Measurements from ENCODE around the gene DENND2A.
"Not testable (repeated sequence)": the region's sequence is repeated elsewhere in the genome, so short reads cannot be mapped to it uniquely, and the experiment has no call there.

Gene DENND2A

GRCh38 chr7:140540136-140540777, 100.4 kb downstream of the DENND2A start:
- peak; percentile 27 for DNase-seq

DNA sequence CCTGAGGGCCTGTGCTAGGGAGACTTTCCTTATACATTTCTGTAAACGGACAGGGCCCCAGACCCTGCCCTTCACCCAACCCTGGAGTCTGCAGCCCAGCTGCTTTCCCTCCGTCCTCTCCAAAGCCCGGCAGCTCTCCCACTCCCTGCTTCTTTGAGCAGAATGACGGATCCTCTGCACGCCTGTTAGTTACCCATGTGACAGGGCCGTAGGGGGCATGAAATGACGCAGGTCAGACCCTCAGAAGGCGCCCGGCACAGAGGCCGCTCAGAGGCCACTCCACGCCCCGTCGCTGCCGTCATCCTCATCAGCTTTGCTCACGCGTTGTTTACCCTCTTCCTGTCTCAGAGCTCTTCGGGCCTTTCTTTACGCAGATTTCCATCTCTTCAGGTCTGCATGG, 101.2 kb downstream of the DENND2A start:
- DNase-seq = no peak

DNA sequence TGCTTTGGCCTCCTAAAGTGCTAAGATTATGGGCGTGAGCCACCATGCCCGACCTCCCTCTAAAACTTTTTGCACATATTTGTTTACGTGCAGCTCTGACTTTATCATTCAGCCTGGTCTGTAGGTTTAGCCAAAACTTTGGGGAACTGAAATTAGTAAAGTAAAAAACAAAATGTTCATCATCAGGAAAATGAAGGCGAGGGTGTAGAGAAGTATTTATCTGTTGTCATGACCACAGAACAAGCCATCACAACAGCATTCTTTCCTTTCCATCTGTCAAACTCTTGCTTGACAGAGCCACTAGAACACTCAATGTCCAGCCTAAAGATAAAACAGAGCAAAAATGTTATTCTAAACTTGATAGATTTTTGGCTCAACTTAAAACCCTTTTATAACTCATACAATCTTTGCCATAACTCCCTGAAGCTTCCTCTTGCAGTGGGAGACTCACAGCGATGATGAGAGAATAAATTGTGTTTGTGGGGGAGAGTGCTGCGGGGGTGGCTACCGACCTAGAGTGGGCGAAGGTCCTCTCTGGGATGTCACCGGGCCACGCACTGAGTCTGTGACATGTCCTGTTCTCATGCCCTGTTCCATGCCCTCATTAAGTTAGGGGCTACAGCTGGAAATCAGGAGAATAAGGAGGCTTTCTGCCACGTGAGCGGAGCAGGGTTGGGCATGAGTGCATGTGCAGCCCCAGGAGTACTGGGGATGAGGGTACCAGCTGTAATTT, 102.7 kb downstream of the DENND2A start:
- DNase-seq = no peak

GRCh38 chr7:140534743-140535142, 105.9 kb downstream of the DENND2A start:
- no peak for DNase-seq

GRCh38 chr7:140533394-140533872, 107.2 kb downstream of the DENND2A start:
- DNase-seq = no peak

DNA sequence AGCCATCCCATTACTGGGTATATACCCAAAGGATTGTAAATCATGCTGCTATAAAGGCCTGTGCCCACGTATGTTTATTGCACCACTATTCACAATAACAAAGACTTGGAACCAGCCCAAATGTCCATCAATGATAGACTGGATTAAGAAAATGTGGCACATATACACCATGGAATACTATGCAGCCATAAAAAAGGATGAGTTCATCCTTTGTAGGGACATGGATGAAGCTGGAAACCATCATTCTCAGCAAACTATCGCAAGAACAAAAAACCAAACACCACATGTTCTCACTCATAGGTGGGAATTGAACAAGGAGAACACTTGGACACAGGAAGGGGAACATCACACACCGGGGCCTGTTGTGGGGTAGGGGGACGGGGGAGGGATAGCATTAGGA, 111.2 kb downstream of the DENND2A start:
- not testable (repeated sequence) for DNase-seq

GRCh38 chr7:140526787-140527664, 113.6 kb downstream of the DENND2A start:
- no peak for DNase-seq

DNA sequence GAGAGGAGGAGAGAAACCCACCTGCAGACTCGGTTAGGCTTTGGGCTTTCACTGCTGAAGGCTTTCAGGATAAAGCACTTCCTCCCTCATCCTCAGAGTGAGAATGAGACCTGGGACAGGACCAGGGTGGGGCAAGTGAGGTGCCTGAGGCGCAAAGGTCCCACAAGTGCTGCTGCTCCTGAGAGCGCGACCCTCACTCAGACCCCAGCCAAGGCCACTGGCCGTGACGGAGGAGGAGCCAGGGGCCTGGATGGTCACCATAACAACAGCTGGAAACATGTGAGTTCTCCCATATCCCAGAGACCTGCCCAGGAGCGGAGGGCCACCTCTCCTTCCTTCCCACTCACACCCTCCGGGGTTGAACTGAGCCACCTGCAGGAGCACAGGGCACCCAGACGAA, 114.4 kb downstream of the DENND2A start:
- DNase-seq = no peak

DNA sequence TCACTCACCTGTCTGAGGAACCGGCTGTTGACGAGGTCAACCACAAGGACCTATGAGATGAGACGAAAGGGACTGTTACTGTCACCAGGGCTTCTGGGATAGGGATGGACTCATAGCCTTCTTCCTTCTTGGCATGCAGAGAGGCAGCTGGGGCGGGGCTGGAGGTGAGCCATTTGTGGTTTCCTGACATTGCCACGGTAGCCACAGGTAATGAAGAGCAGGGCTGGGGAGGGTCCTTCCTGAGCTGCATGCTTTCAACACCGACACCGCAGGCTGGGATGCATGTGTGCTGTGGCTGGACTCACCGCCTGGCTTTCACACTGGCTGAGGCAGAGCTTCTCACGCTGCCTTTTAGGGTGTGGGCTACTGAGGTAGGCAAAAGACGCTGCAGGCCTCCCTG, 114.9 kb downstream of the DENND2A start:
- no peak for DNase-seq

DNA sequence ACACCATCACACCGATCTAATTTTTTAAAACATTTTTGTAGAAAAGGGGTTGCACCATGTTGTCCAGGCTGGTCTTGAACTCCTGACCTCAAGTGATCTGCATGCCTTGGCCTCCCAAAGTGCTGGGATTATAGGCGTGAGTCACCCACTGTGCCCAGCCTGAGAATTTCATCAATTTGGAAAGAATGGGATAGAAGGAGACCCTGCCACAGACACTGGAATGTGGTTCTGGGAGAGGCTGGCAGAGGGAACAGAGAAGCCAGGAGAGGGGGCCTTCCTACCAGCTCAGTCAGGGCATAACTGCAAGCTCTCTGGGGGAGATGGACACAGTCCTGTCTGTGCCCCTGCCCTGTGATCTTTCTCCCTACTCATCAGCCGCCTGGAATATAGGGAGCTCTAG, 119.2 kb downstream of the DENND2A start:
- no peak for DNase-seq

- no peak for DNase-seq
These were observed 121.6 kb downstream of the DENND2A start for GRCh38 chr7:140519007-140519399.

GRCh38 chr7:140518370-140519006, 122.1 kb downstream of the DENND2A start:
- no peak for DNase-seq

DNA sequence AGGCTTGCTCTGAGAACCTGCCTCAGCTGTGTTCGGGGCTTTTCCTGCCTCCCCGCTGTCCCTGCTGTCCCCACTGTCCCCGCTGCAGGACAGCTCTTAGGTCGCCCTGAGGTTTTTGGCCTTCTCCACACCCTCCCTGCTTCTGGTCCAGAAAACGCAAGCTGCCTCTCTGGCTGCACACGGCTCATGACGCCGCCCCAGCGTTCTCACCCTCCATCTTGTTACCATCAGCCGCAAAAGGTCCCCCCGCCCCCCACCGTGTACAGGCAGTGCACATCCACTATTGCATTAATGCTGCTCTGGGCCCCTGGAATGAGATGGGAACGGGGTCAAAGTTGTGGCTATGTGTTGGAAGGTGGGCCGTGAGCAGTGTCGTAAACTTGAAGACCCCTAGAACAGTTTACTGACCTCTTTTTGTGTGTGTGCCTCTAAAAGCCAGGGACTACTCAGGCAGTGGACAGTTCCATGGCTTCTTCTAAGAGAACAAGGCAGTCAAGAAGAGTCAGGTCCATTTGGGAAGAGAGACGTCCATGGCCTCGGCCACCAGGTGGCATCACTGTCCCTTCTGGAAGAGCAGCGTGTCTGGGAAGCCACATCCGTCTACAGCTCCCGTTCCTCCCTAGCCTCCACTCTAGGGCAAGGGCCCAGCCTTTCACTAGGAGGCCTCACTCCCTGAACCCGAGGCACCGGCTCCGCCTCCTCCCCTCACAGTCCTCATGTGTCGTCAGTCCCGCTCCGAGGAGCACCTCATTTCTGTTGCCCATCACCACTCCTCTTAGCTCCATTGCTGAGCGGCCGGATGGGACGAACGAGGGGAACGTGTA, 122.9 kb downstream of the DENND2A start:
- peak; percentile 88 for DNase-seq

GRCh38 chr7:140512317-140513000, 128.2 kb downstream of the DENND2A start:
- DNase-seq = peak; percentile 41

DNA sequence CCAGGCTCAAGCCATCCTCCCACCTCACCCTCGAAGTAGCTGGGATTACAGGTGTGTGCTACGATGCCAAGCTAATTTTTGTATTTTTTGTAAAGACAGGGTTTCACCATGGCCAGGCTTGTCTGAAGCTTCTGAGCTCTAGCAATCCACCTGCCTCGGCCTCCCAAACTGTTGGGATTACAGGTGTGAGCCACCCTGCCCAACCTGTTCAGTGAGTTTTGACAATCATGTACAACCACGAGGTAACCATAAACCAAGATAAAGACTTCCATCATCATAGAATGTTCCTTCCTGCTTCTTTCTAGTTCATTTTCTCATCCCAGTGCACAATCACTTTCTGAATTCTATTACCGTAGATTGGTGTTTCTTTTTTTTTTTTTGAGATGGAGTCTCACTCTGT, 130.8 kb downstream of the DENND2A start:
- no peak for DNase-seq

- DNase-seq = not testable (repeated sequence)
These were observed 133.1 kb downstream of the DENND2A start for GRCh38 chr7:140507556-140507955.

DNA sequence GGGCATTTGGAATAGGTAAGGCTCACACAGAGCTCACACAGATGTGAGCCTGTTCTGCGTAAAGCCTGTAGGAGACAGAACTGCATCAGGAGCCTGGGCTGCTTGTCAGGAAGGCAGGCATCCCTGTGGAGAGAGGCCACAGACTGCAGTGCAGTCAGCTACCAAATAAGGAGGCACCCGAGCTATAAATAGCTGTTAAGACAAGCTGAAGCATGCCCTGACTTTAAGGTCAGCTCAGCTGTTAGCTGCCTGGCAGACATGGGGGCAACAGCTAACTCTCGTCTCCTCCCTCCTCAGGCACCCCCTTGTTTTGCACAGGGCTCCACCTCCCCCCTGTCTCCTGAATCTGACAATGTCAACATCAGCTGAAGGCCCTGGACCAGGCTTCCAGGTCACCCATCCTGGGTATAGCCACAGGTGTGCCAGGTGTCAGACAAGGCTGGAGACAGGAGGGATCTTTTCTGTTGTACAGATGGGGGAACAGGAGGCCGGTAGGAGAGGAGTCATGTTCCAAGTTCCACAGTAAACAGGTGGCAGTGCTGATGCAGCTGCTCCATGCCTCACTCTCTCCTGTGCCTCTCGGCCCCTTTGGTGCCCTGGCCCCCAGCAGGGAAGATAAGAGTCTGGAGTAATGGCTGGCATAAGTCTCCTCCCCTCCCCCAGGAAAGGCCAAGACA, 133.7 kb downstream of the DENND2A start:
- DNase-seq = peak; percentile 38

- DNase-seq = no peak
These were observed 138.6 kb downstream of the DENND2A start for GRCh38 chr7:140501966-140502365.

GRCh38 chr7:140497807-140498206, 142.8 kb downstream of the DENND2A start:
- not testable (repeated sequence) for DNase-seq

GRCh38 chr7:140497241-140497769, 143.3 kb downstream of the DENND2A start:
- no peak for DNase-seq
